Smooth muscle cell (in vitro differentiated cells): ENCODE results near the gene FZD2. TPM values are rescaled to one million over a fixed set of nuclear protein-coding genes. Genes with fewer than 3 reads are reported as not detected.
A peak's percentile ranks its signal among the peaks of the same experiment; 100 is the strongest.

Experiments used
- DNase-seq: peaks from one replicate; lab custom pipeline; 2025; ENCODE audit not compliant: unreplicated experiment; lab: John Stamatoyannopoulos, UW
- H2AFZ ChIP-seq: fragments of 200-600 bp; sonication (generic); 2 replicates; pipeline ENCODE4 v1.6.0; 2016; ENCODE audit warnings: antibody characterized with exemption, low read depth, mild to moderate bottlenecking
- H3F3A ChIP-seq: fragments of 200-600 bp; sonication (generic); 2 replicates; pipeline ENCODE4 v1.6.0; 2017; ENCODE audit warnings: antibody characterized with exemption, low read depth
- H3K27ac ChIP-seq: fragments of 200-600 bp; sonication (generic); 2 replicates; pipeline ENCODE4 v1.5.1; 2016; ENCODE audit warnings: low read depth, mild to moderate bottlenecking
- H3K27me3 ChIP-seq: fragments of 200-600 bp; sonication (generic); 2 replicates; pipeline ENCODE4 v1.6.1; 2016; ENCODE audit warnings: low read depth, mild to moderate bottlenecking
- H3K36me3 ChIP-seq: fragments of 200-600 bp; sonication (generic); 2 replicates; pipeline ENCODE4 v1.5.1; 2016; ENCODE audit warnings: low read depth
- H3K4me1 ChIP-seq: fragments of 200-600 bp; sonication (generic); 2 replicates; pipeline ENCODE4 v1.5.1; 2016; ENCODE audit warnings: low read depth
- H3K4me2 ChIP-seq: fragments of 200-600 bp; sonication (generic); 2 replicates; pipeline ENCODE4 v1.6.0; 2016; ENCODE audit warnings: mild to moderate bottlenecking
- H3K4me3 ChIP-seq: fragments of 200-600 bp; sonication (generic); 2 replicates; pipeline ENCODE4 v1.5.1; 2016; ENCODE audit warnings: mild to moderate bottlenecking
- H3K79me2 ChIP-seq: fragments of 200-600 bp; sonication (generic); 2 replicates; pipeline ENCODE4 v1.6.0; 2016; ENCODE audit warnings: low read depth, mild to moderate bottlenecking
- H3K9ac ChIP-seq: fragments of 200-600 bp; sonication (generic); 2 replicates; pipeline ENCODE4 v1.6.0; 2016; ENCODE audit warnings: low read depth
- H3K9me3 ChIP-seq: fragments of 200-600 bp; sonication (generic); replicated peaks from 2 replicates; pipeline ENCODE4 v1.5.1; 2016; ENCODE audit warnings: low read depth
- H4K20me1 ChIP-seq: fragments of 200-600 bp; sonication (generic); 2 replicates; pipeline ENCODE4 v1.6.0; 2016; ENCODE audit warnings: low read depth
- WGBS: methylation state at CpG from one replicate; pipeline ENCODE4 v1.1.7; 2016; ENCODE audit warnings: low lambda C conversion rate; 5-methylcytosine and 5-hydroxymethylcytosine counted together
- polyA plus RNA-seq: library from polyadenylated mRNA; unstranded; fragments of >200 nt; fragmentation: Nextera tagmentation; extraction: Ambion mirVana; gene quantifications from 2 replicates; pipeline ENCODE4 v1.2.1, GENCODE V29; 2016
- total RNA-seq: library from RNA; depleted of rRNA; stranded (reverse); fragments of >200 nt; gene quantifications from 2 replicates; pipeline ENCODE4 v1.2.3, GENCODE V29; 2014
- TF ChIP-seq, protein P1 (sequence below): fragments of 200-600 bp; sonication (generic); IDR thresholded peaks from 2 replicates; pipeline ENCODE4 v1.5.1; 2017; ENCODE audit warnings: borderline replicate concordance, mild to moderate bottlenecking, antibody characterized with exemption; ENCODE audit not compliant: insufficient read depth, poor library complexity, severe bottlenecking

The FZD2 gene
- total and polyA plus RNA-seq, 2 experiments from 2014 or later: 19.8 to 33.7 TPM

DNA sequence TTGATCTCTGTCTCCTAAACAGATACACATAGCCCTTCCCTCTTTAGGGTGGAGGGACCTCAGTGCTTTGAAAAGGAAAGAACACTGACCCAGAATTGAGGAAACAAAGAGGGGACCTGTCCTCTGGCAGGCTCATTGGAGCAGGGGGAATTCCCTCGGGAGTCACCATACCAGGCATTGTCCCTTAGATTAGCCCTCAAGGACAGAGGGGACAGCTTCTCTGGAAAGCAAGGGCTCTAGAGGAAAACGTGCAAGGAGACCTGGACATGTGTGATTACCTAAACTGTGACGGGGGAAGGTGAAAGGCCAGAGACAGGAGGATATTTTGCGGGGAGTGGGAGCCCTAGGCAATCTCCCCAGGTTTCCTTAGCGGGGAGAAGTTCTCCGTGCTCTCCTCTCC, 7.6 kb upstream of the FZD2 start:
- H3K27ac ChIP-seq: no peak overlapping the region
- H2AFZ ChIP-seq: no peak overlapping the region
- no peaks in the 10 kb centered on the region for H3K9me3 ChIP-seq
- no peak overlapping the region for H3K4me2 ChIP-seq
- no peaks in the 10 kb centered on the region for H3K36me3 ChIP-seq
- H4K20me1 ChIP-seq: no peaks in the 10 kb centered on the region
- H3K4me3 ChIP-seq: no peak overlapping the region
- 70% methylated on average over 6 of the region's 6 CpGs for WGBS
- no peaks in the 10 kb centered on the region for H3K27me3 ChIP-seq
- peaks cover 5% of the 10 kb centered on the region for H3F3A ChIP-seq
- no peak for DNase-seq
- TF ChIP-seq, protein P1, sequence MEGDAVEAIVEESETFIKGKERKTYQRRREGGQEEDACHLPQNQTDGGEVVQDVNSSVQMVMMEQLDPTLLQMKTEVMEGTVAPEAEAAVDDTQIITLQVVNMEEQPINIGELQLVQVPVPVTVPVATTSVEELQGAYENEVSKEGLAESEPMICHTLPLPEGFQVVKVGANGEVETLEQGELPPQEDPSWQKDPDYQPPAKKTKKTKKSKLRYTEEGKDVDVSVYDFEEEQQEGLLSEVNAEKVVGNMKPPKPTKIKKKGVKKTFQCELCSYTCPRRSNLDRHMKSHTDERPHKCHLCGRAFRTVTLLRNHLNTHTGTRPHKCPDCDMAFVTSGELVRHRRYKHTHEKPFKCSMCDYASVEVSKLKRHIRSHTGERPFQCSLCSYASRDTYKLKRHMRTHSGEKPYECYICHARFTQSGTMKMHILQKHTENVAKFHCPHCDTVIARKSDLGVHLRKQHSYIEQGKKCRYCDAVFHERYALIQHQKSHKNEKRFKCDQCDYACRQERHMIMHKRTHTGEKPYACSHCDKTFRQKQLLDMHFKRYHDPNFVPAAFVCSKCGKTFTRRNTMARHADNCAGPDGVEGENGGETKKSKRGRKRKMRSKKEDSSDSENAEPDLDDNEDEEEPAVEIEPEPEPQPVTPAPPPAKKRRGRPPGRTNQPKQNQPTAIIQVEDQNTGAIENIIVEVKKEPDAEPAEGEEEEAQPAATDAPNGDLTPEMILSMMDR: no peak
- peaks cover 44% of the 10 kb centered on the region for H3K4me1 ChIP-seq
- no peak overlapping the region for H3K9ac ChIP-seq
- no peaks in the 10 kb centered on the region for H3K79me2 ChIP-seq

- no peak for DNase-seq
- Histone ChIP-seq H3F3A (no peaks in the 10 kb centered on the region), H3K79me2 (no peaks in the 10 kb centered on the region), H3K9me3 (no peaks in the 10 kb centered on the region), H3K27ac (no peak overlapping the region), H3K27me3 (no peaks in the 10 kb centered on the region), H3K4me2 (no peak overlapping the region), H4K20me1 (no peaks in the 10 kb centered on the region), H3K4me1 (peaks cover 43% of the 10 kb centered on the region), H3K4me3 (no peak overlapping the region), H2AFZ (no peak overlapping the region), H3K9ac (no peak overlapping the region), H3K36me3 (no peaks in the 10 kb centered on the region)
- 91% methylated on average over 9 of the region's 9 CpGs for WGBS
- TF ChIP-seq, protein P1: no peak
These were observed 4.9 kb upstream of the FZD2 start for GRCh38 chr17:44552361-44552760.

GRCh38 chr17:44555099-44555498, 2.2 kb upstream of the FZD2 start:
- WGBS: 53% methylated on average over 5 of the region's 5 CpGs
- Histone ChIP-seq H4K20me1 (peaks cover 19% of the 10 kb centered on the region), H3F3A (peaks cover 7% of the 10 kb centered on the region), H3K9me3 (no peaks in the 10 kb centered on the region), H2AFZ (no peak overlapping the region), H3K27ac (no peak overlapping the region), H3K4me1 (peaks cover 19% of the 10 kb centered on the region), H3K27me3 (no peaks in the 10 kb centered on the region), H3K4me3 (no peak overlapping the region), H3K36me3 (no peaks in the 10 kb centered on the region), H3K9ac (no peak overlapping the region), H3K79me2 (peaks cover 20% of the 10 kb centered on the region), H3K4me2 (no peak overlapping the region)
- no peak for DNase-seq
- TF ChIP-seq, protein P1: no peak

- Histone ChIP-seq H3K9me3 (no peaks in the 10 kb centered on the region), H3K79me2 (peaks cover 20% of the 10 kb centered on the region), H3K36me3 (no peaks in the 10 kb centered on the region), H4K20me1 (peaks cover 30% of the 10 kb centered on the region), H3K9ac (peak overlapping the region; percentile 89), H3K27me3 (no peaks in the 10 kb centered on the region), H3K4me2 (peak overlapping the region; percentile 96), H3F3A (peaks cover 10% of the 10 kb centered on the region), H3K4me3 (peak overlapping the region; percentile 84), H3K27ac (peak overlapping the region; percentile 90), H3K4me1 (peaks cover 18% of the 10 kb centered on the region), H2AFZ (peak overlapping the region; percentile 99)
- under 1% methylated on average over 28 of the region's 28 CpGs for WGBS
- DNase-seq: no peak
- TF ChIP-seq, protein P1: no peak
These were observed 985 bp upstream of the FZD2 start for GRCh38 chr17:44556166-44556831.
